Lower leg skin (tissue), 4 donors: ENCODE data around the gene CD247. TPM values are rescaled to one million over a fixed set of nuclear protein-coding genes. Genes with fewer than 3 reads are reported as not detected.

Experiments
- DNase-seq, 2 donors: peaks; one replicate each; pipeline ENCODE4 v3.0.0-alpha.2; 2019; ENCODE audit warnings: low spot score in 2 of 2
- H3K4me3 ChIP-seq: fragments of 200-600 bp; sonication (generic); 2 replicates; pipeline ENCODE4 v1.5.1; 2017; ENCODE audit warnings: mild to moderate bottlenecking, low read depth; ENCODE audit not compliant: poor library complexity, severe bottlenecking
- POLR2A ChIP-seq, 2 donors: fragments of 450-650 bp; IDR thresholded peaks; one replicate each; pipeline ENCODE4 v1.6.1; 2016 to 2017; ENCODE audit warnings: antibody characterized with exemption in 2 of 2, mild to moderate bottlenecking in 1 of 2, moderate library complexity in 1 of 2
- WGBS, 2 donors: methylation state at CpG; one replicate each; pipeline ENCODE4 v1.1.5; 2018; 5-methylcytosine and 5-hydroxymethylcytosine counted together
- intact Hi-C: fragments of 100-400 bp; cut with DNase I; formaldehyde crosslinking; loops from one replicate; pipeline ENCODE4 v1.15.0; 2023; ENCODE audit warnings: low total_unique reads
- total RNA-seq, 4 donors: library from RNA; depleted of rRNA; stranded (reverse); fragments of >200 nt; gene quantifications; one replicate each; pipeline ENCODE4 v1.1.0, GENCODE V29; 2016
- TF ChIP-seq, protein P1 (sequence below), 3 donors: fragments of 450-650 bp; IDR thresholded peaks; one replicate each; pipeline ENCODE4 v1.5.1; 2016; ENCODE audit warnings: antibody characterized with exemption in 3 of 3, mild to moderate bottlenecking in 3 of 3, moderate library complexity in 2 of 3

CD247 gene
- total RNA-seq, 4 donors from 2014 or later: 0.27 to 0.61 (median 0.58) TPM; not detected in 1

DNA sequence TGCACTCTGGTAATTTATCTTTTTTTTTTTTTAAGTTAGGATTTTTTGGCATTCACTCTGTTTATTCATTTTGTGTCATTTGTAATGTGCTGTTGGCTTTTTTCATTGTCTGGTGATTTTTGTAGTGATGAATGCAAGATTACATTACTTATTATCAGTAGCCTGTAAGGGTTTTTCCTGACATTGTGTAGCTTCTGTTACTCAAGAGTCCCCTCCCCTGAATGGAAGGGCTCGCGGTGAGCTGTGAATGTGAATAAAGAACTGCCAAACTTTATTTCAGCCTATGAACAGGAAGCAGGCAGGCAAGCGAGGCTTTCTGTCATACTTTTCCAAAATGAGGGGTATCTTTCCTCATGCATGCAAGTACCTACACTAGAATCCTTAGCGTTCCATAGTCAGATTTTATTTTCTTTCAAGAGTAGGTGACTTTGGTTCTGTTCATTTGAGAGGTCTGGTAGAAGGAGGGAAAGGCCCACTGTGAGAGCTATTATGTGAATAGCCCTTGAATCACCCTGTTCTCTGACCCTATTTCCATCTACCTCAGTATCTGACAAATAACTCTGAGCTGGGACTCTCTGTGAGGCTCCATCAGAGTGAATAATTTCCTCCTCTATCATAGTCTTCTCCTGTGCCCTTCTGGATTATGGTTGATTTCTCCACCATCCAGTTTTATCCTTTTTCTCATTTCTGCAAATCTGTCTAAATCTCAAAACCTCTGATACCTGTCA, 114.0 kb downstream of the CD247 start:
- intact Hi-C loops: no loop called here
- TF ChIP-seq, protein P1, sequence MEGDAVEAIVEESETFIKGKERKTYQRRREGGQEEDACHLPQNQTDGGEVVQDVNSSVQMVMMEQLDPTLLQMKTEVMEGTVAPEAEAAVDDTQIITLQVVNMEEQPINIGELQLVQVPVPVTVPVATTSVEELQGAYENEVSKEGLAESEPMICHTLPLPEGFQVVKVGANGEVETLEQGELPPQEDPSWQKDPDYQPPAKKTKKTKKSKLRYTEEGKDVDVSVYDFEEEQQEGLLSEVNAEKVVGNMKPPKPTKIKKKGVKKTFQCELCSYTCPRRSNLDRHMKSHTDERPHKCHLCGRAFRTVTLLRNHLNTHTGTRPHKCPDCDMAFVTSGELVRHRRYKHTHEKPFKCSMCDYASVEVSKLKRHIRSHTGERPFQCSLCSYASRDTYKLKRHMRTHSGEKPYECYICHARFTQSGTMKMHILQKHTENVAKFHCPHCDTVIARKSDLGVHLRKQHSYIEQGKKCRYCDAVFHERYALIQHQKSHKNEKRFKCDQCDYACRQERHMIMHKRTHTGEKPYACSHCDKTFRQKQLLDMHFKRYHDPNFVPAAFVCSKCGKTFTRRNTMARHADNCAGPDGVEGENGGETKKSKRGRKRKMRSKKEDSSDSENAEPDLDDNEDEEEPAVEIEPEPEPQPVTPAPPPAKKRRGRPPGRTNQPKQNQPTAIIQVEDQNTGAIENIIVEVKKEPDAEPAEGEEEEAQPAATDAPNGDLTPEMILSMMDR (IDR thresholded peaks at IDR 0.05): no peak
- no peak for TF ChIP-seq POLR2A (IDR thresholded peaks at IDR 0.05)
- no peak for DNase-seq
- H3K4me3 ChIP-seq: no peak overlapping the region
- WGBS, 2 donors: 92 to 94% methylated on average over 4 of the region's 4 CpGs

DNA sequence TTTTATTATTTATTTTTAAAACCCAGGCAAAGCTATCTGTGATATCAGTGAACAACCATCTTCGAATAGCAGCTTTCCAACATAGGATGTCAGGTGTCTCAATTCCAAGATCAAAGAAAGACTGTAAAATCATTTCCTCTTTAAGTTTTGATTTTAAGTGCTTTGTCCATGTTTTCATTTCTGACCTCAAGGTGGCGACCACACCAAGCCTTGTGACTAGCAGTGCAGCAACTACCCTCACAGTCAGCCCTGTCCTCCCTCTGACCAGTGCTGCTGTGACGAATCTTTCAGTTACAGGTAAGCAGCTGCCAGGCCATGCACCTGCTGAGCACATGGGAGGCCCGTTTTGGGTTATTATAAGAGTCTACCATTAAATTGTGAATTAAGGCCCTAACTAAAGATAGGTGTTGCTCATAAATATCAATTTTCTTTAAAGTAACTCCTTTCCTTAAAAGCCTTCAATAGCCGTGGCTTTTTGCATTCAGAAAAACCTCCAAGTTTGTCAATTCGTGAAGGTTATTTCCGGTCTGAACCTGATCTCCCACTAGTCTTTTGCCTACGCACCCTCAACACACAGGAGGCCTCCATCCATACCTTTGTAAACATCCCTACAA, 117.0 kb downstream of the CD247 start:
- no peak overlapping the region for H3K4me3 ChIP-seq
- intact Hi-C loops: no loop called here
- TF ChIP-seq, protein P1 (IDR thresholded peaks at IDR 0.05): no peak
- no peak for TF ChIP-seq POLR2A (IDR thresholded peaks at IDR 0.05)
- DNase-seq: no peak
- 71 to 73% methylated on average over 8 of the region's 8 CpGs for WGBS, 2 donors

DNA sequence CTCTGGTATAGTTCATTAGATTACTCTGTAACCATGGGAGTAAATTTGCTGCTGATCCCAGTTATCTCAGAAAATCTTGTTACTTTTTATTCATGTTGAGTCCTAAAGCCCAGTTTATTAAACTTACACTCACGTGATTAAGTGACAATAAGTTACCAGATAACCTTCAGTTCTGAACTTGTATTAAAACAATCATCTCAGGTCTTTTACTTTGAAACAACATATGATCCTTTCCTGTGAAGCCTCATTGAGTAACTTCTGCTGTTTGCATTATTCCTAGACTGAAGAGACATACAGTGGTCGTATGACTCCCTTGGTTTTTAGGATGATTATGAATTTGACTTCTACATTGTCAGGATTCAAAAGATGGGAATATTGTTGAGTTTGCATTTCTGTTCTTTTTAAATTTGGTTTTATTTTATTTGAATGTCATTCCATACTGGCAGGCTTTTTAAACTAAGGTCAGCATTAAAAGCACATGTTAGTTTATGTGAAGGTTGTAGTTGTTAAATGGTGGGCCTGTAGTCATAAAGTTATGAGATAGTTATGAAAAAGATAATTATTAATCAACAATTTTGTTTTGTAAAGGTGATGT, 117.9 kb downstream of the CD247 start:
- WGBS, 2 donors: 76 to 88% methylated on average over 2 of the region's 2 CpGs

DNA sequence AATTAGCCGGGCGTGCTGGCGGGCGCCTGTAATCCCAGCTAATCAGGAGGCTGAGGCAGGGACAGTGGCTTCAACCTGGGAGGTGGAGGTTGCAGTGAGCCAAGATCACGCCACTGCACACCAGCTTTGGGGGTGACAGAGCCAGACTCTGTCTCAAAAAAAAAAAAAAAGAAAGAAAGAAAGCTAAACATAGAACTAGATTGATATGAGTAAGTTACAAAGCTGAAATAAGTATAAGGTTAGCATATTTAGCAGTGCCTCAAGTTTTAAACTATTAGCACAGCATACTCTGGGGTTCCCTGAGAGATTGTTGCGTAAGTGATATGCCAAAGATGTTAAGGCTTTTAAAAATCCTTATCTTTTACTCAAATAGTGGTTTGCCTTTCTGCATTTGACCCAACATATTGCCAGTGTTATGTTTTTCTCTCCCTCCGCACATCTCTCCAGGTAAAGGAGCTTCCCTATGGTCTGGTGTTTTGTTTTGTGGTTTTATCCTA, 126.1 kb downstream of the CD247 start:
- DNase-seq: no peak
- no peak overlapping the region for H3K4me3 ChIP-seq
- intact Hi-C loops: no loop called here
- TF ChIP-seq, protein P1 (IDR thresholded peaks at IDR 0.05): no peak
- TF ChIP-seq POLR2A (IDR thresholded peaks at IDR 0.05): no peak
- 93 to 94% methylated on average over 7 of the region's 7 CpGs for WGBS, 2 donors

More for the DNA sequence above, 117.9 kb downstream of the CD247 start:
- TF ChIP-seq, protein P1 (IDR thresholded peaks at IDR 0.05): no peak
- no peak for TF ChIP-seq POLR2A (IDR thresholded peaks at IDR 0.05)
- intact Hi-C loops: no loop called here
- no peak overlapping the region for H3K4me3 ChIP-seq
- DNase-seq: no peak

DNA sequence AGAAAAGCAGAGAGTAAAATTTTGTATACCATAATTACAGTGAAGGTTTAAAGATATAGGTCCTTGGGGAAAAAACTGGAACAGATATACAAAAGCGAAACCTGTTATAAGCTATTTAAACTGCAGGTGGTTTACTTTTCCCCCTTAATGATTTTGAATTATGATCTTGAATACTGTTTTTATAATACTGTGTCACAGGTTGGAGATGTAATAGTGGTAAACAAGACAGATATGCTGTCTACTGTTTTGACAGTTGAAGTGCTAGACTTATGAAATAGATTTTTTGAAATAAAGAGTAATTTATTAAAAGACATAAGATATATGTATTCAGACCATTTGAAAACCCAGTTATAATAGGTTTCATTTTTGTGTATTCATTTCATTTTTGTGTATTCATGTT, 129.4 kb downstream of the CD247 start:
- WGBS, 2 donors: 94 to 95% methylated on average over 1 of the region's 1 CpG
- H3K4me3 ChIP-seq: no peak overlapping the region
- intact Hi-C loops: no loop called here
- TF ChIP-seq, protein P1 (IDR thresholded peaks at IDR 0.05): no peak
- no peak for TF ChIP-seq POLR2A (IDR thresholded peaks at IDR 0.05)
- no peak for DNase-seq
